Stomach (tissue), 19 donors: ENCODE data around the gene CDX4. TPM values are rescaled to one million over a fixed set of nuclear protein-coding genes. Genes with fewer than 3 reads are reported as not detected.

Experiments used
- DNase-seq, 2 donors: peaks; one replicate each; pipeline versions ENCODE4 v3.0.0 to v3.0.0-alpha.2; 2013 to 2019
- H3K27ac ChIP-seq, 5 donors: fragments of 200-600 bp in 4 of 5; sonication (generic) in 4 of 5; one replicate each; pipeline ENCODE4 v1.5.1; 2013 to 2019; ENCODE audit warnings: mild to moderate bottlenecking in 1 of 5, moderate library complexity in 1 of 5
- H3K27me3 ChIP-seq, 3 donors: fragments of 200-600 bp; sonication (generic); one replicate each; pipeline ENCODE4 v1.5.1; 2017 to 2019; ENCODE audit warnings: mixed run types in 1 of 3
- H3K36me3 ChIP-seq, 4 donors: fragments of 200-600 bp; sonication (generic); 1 replicate in 3 of 4; 2 replicates in 1 of 4; pipeline ENCODE4 v1.5.1; 2016 to 2019
- H3K4me1 ChIP-seq, 4 donors: fragments of 200-600 bp; sonication (generic); one replicate each; pipeline ENCODE4 v1.5.1; 2016 to 2019
- H3K4me3 ChIP-seq, 4 donors: fragments of 200-600 bp; sonication (generic) in 3 of 4; one replicate each; pipeline ENCODE4 v1.5.1; 2016 to 2019; ENCODE audit warnings: mild to moderate bottlenecking in 1 of 4
- H3K9me3 ChIP-seq, 4 donors: fragments of 200-600 bp; sonication (generic); one replicate each; pipeline ENCODE4 v1.5.1; 2016 to 2019
- EP300 ChIP-seq: sonication (generic); formaldehyde crosslinking; IDR thresholded peaks from one replicate; pipeline ENCODE4 v1.6.1; 2017; ENCODE audit warnings: antibody characterized with exemption
- POLR2A ChIP-seq, 4 donors: fragments of 450-650 bp; IDR thresholded peaks; one replicate each; pipeline ENCODE4 v1.6.1; 2016; ENCODE audit warnings: antibody characterized with exemption in 4 of 4, control low read depth in 2 of 4, mild to moderate bottlenecking in 1 of 4, moderate library complexity in 1 of 4
- POLR2AphosphoS5 ChIP-seq, 3 donors: sonication (generic); formaldehyde crosslinking; IDR thresholded peaks; one replicate each; pipeline ENCODE4 v1.6.1; 2016; ENCODE audit warnings: antibody characterized with exemption in 3 of 3
- WGBS, 5 donors: extraction: QIAGEN DNeasy Blood & Tissue Kit in 3 of 5; methylation state at CpG; one replicate each; pipeline versions ENCODE4 v1.1.5 to v1.1.7; 2013 to 2018; 5-methylcytosine and 5-hydroxymethylcytosine counted together
- intact Hi-C: fragments of 100-400 bp; cut with DNase I; formaldehyde crosslinking; loops from one replicate; pipeline ENCODE4 v1.15.1; 2023; ENCODE audit warnings: low total_unique reads
- long read RNA-seq, 10 donors: transcript quantifications; one replicate each; lab custom pipeline, GENCODE V29; 2026
- polyA plus RNA-seq, 3 donors: library from polyadenylated mRNA; stranded (reverse); fragments of 200-250 nt; gene quantifications; one replicate each; pipeline ENCODE4 v1.2.3, GENCODE V29; 2013
- total RNA-seq, 5 donors: library from RNA; depleted of rRNA; stranded (reverse); fragments of >200 nt; gene quantifications; one replicate each; pipeline versions ENCODE4 v1.1.0 to v1.2.3, GENCODE V29; 2014 to 2016
- TF ChIP-seq, protein P1 (sequence below), 7 experiments: fragments of 450-650 bp in 4 of 7; fragments of 200-600 bp in 3 of 7; sonication (generic) in 3 of 7; IDR thresholded peaks; one replicate each; pipeline ENCODE4 v1.5.1; 2016 to 2019; ENCODE audit warnings: antibody characterized with exemption in 7 of 7, control low read depth in 2 of 7, mild to moderate bottlenecking in 1 of 7
- donor health status: healthy with polysubstance abuse.
- donor health status: Bipolar disorder and iron deficiency.
- donor health status: healthy.

The CDX4 gene, protein sequence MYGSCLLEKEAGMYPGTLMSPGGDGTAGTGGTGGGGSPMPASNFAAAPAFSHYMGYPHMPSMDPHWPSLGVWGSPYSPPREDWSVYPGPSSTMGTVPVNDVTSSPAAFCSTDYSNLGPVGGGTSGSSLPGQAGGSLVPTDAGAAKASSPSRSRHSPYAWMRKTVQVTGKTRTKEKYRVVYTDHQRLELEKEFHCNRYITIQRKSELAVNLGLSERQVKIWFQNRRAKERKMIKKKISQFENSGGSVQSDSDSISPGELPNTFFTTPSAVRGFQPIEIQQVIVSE
- total RNA-seq: not detected
- polyA plus RNA-seq: not detected
- long read RNA-seq, donor 1: 0 reads
- long read RNA-seq, donor 2: 0 reads
- long read RNA-seq, donor 3: 0 reads
- long read RNA-seq, donor 4: 0 reads
- long read RNA-seq, donor 5: 0 reads
- long read RNA-seq, donor 6: 0 reads
- long read RNA-seq, donor 7: 0 reads
- long read RNA-seq, donor 8: 0 reads
- long read RNA-seq, donor 9: 0 reads
- long read RNA-seq, donor 10: 0 reads

- H3K36me3 ChIP-seq: no peaks in the 10 kb centered on the region
- H3K4me1 ChIP-seq: no peaks in the 10 kb centered on the region
- no peak within 1 kb of the TSS for H3K4me3 ChIP-seq
- TF ChIP-seq POLR2AphosphoS5 (IDR thresholded peaks at IDR 0.05): no peak
- TF ChIP-seq POLR2A (IDR thresholded peaks at IDR 0.05): no peak
- TF ChIP-seq EP300: no peak
- TF ChIP-seq, protein P1, sequence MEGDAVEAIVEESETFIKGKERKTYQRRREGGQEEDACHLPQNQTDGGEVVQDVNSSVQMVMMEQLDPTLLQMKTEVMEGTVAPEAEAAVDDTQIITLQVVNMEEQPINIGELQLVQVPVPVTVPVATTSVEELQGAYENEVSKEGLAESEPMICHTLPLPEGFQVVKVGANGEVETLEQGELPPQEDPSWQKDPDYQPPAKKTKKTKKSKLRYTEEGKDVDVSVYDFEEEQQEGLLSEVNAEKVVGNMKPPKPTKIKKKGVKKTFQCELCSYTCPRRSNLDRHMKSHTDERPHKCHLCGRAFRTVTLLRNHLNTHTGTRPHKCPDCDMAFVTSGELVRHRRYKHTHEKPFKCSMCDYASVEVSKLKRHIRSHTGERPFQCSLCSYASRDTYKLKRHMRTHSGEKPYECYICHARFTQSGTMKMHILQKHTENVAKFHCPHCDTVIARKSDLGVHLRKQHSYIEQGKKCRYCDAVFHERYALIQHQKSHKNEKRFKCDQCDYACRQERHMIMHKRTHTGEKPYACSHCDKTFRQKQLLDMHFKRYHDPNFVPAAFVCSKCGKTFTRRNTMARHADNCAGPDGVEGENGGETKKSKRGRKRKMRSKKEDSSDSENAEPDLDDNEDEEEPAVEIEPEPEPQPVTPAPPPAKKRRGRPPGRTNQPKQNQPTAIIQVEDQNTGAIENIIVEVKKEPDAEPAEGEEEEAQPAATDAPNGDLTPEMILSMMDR (IDR thresholded peaks at IDR 0.05): no peak
- intact Hi-C loops: no loop called here
- WGBS, 5 donors: 33 to 55% (median 47%) methylated on average over 5 to 7 of the region's 7 CpGs
- H3K9me3 ChIP-seq: peaks cover 0 to 16% (median 0%) of the 10 kb centered on the region in 4 donors
- no peak for DNase-seq
- H3K27ac ChIP-seq: no peak within 1 kb of the TSS
- H3K27me3 ChIP-seq: peaks cover 0 to 31% (median 27%) of the 10 kb centered on the region in 3 donors
Measured at GRCh38 chrX:73446831-73447230, at the start of gene CDX4. Gene CDX4, plus strand, starts transcription at chrX:73447053. Its CDS starts 201 bp downstream, at chrX:73447254.

DNA sequence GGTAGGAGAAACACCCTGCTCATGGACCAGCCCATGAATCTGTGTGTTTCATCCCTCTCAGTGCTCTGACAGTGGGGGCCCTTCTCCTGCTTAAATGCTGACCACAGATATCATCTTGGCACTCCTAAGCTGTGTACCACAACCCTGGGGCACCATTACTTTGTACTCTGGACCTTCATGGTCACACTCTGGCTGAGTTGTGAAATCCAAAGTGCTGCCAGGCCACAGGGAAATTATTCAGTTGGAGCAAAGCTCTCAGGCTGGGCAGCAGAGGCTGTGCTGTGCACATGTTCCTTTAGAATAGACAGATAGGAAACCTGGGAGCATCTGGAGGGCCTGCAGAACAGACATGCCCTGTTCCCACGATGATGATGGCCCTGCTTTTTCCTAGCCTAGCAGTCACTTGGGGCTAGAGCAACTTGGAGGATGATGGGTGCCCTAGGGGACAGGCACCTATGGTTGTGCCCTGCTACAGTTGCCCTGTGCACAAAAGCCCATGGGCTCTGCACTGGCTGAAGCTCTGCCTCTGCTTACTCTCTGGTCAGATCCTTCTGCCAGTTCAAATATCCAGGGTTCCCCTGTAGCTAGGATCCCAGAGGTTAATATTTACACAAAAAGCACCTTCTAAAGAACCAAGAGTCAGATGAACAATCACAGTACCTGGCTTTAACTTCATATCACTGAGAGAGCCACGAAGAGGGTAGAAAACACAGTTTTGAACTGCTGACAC is 48.5 kb upstream of the CDX4 start:
- DNase-seq: no peak
- 24 to 50% (median 38%) methylated on average over 2 of the region's 2 CpGs for WGBS, 5 donors
- H3K4me3 ChIP-seq: no peak overlapping the region
- no peak for TF ChIP-seq POLR2AphosphoS5 (IDR thresholded peaks at IDR 0.05)
- TF ChIP-seq, protein P1 (IDR thresholded peaks at IDR 0.05): no peak
- no peak for TF ChIP-seq POLR2A (IDR thresholded peaks at IDR 0.05)
- no peak for TF ChIP-seq EP300
- intact Hi-C loops: no loop called here
- H3K27me3 ChIP-seq: peaks cover 0 to 9% (median 4%) of the 10 kb centered on the region in 3 donors
- H3K27ac ChIP-seq: no peak overlapping the region
- peaks cover 0 to 11% (median 0%) of the 10 kb centered on the region in 4 donors for H3K9me3 ChIP-seq
- H3K36me3 ChIP-seq: no peaks in the 10 kb centered on the region
- H3K4me1 ChIP-seq: no peaks in the 10 kb centered on the region

DNA sequence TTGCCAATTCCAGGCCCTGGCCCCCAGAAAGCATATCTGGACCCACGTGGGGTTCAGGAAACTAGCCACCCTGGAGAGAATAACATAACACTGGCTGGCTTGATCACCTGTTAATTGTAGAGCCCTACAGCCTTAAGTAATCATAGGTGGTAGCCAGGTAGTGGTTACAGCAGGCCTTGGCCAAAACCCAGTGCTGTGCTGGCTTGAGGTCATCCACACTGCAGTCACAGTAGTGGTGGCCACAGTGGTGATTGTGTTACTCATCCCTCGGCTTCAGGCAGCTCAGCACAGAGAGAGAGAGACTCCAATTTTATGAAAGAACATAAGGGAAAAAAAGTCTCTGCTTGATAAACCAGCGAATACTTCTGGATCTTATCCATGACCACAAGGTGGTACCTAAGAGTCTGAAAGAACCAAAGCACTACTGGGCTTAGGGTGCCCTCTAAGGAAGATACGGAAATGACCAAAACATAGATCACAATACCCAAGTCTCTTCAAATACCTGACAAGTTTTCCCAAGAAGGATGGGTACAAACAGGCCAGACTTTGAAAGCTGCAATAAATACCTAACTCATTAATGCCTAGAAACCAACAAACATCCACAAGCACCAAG is 46.6 kb upstream of the CDX4 start:
- intact Hi-C loops: no loop called here
- Histone ChIP-seq H3K27me3 (peaks cover 0 to 9% (median 4%) of the 10 kb centered on the region in 3 donors), H3K4me1 (no peaks in the 10 kb centered on the region), H3K9me3 (no peaks in the 10 kb centered on the region), H3K4me3 (no peak overlapping the region), H3K27ac (no peak overlapping the region), H3K36me3 (no peaks in the 10 kb centered on the region)
- TF ChIP-seq POLR2AphosphoS5 (IDR thresholded peaks at IDR 0.05) (no peak), POLR2A (IDR thresholded peaks at IDR 0.05) (no peak), EP300 (no peak)
- 52 to 76% (median 68%) methylated on average over 4 of the region's 4 CpGs for WGBS, 5 donors
- DNase-seq: no peak

DNA sequence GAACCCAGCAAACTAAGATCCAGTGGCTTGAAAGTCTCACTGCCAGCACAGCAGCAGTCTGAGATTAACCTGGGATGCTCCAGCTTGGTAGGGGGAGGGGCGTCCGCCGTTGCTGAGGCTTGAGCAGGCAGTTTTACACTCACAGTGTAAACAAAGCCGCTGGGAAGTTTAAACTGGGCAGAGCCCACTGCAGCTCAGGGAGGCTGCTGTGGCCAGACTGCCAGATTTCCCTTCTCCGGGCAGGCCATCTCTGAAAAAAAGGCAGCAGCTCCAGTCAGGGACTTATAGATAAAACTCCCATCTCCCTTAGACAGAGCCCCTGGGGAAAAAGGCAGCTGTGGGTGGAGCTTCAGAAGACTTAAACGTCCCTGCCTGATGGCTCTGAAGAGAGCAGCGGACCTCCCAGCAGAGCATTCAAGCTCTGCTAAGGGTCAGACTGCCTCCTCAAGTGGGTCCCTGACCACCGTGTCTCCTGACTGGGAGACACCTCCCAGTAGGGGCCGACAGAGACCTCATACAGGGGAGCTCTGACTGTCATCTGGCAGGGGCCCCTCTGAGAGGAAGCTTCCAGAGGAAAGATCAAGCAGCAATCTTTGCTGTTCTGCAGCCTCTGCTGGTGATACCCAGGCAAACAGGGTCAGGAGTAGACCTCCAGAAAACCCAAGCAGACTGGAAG is 45.1 kb upstream of the CDX4 start:
- peaks cover 0 to 11% (median 6%) of the 10 kb centered on the region in 4 donors for H3K9me3 ChIP-seq
- TF ChIP-seq POLR2AphosphoS5 (IDR thresholded peaks at IDR 0.05): no peak
- no peak for TF ChIP-seq POLR2A (IDR thresholded peaks at IDR 0.05)
- TF ChIP-seq, protein P1 (IDR thresholded peaks at IDR 0.05): no peak
- no peak for TF ChIP-seq EP300
- H3K36me3 ChIP-seq: no peaks in the 10 kb centered on the region
- H3K4me1 ChIP-seq: no peaks in the 10 kb centered on the region
- intact Hi-C loops: no loop called here
- H3K27me3 ChIP-seq: peaks cover 0 to 9% (median 4%) of the 10 kb centered on the region in 3 donors
- peak in 1 of 2 donors; percentile 9 for DNase-seq
- WGBS, 5 donors: 0 to 31% (median 13%) methylated on average over 3 to 9 of the region's 9 CpGs
- H3K4me3 ChIP-seq: no peak overlapping the region
- H3K27ac ChIP-seq: no peak overlapping the region
